ENCODE data around the gene EPB41. TPM values are rescaled to one million over a fixed set of nuclear protein-coding genes. Genes with fewer than 3 reads are reported as not detected.

EPB41 gene
- total and polyA plus RNA-seq, 4 donors: 10.7 to 189 (median 38.1) TPM

DNA sequence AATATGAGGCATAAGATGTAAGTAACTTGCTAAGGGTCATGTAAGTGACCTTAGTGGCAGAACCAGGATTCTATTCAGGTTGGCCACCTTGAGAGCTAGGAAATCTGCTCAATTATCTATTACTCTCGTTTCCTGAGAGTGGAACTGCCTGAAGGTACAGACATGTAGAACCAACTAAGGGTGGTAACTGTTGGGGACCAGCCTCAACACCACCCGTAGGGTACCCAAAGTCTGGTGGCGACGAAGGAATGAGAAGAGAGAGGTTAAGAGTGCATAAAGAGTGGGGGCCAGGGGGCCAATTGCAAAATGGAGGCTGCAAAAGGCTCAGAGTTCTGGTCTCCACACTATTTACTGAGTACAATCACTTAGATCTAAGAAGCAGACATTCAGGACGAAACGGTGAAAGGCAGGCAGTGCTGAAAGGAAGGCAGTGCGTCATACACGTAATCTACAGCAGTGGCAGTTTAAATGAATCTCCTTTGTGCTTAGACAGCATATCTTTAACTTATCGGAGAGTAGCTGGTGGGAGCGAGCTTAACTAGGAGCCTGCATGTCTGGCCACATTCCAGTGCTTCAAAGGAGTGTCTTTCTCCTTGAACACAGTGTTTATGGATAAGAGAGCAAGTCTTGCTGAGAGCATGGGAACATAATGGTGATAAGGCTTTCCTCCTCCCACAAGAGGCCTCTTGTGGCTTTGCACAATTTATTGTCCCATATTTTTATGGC, 242.3 kb downstream of the EPB41 start:
- 76% methylated on average over 10 of the region's 10 CpGs for WGBS
- peaks cover 2 to 21% (median 13%) of the 10 kb centered on the region in 4 donors for H3K4me1 ChIP-seq (ENCODE audit: control insufficient read depth in 4 of 4, insufficient read depth in 4 of 4, low read length in 3 of 4)

GRCh38 chr1:29157269-29157601, 242.9 kb downstream of the EPB41 start:
- H3K4me3 ChIP-seq (ENCODE audit: low read depth in 1 of 3, low read length in 3 of 3): no peak overlapping the region
- H3K9me3 ChIP-seq (ENCODE audit: control insufficient read depth in 4 of 4, low read length in 3 of 4): no peaks in the 10 kb centered on the region
- H3K36me3 ChIP-seq (ENCODE audit: control insufficient read depth in 4 of 4, insufficient read depth in 3 of 4, low read depth in 1 of 4, low read length in 3 of 4): peaks cover 17 to 52% (median 38%) of the 10 kb centered on the region in 4 donors
- no peak overlapping the region for H3K27ac ChIP-seq (ENCODE audit: low read depth in 1 of 2, low read length in 2 of 2)
- no peaks in the 10 kb centered on the region for H3K27me3 ChIP-seq (ENCODE audit: control insufficient read depth in 4 of 4, insufficient read depth in 4 of 4, low read length in 3 of 4)
- TF ChIP-seq, protein P1, sequence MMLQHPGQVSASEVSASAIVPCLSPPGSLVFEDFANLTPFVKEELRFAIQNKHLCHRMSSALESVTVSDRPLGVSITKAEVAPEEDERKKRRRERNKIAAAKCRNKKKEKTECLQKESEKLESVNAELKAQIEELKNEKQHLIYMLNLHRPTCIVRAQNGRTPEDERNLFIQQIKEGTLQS (IDR thresholded peaks at IDR 0.05): no peak
- TF ChIP-seq GABPA (IDR thresholded peaks at IDR 0.05 in 1 of 2, conservative IDR thresholded peaks at IDR 0.05 in 1 of 2) (no peak), CTCF (IDR thresholded peaks at IDR 0.05; ENCODE audit: low read depth, low read length, missing input control) (no peak), HNF4A (conservative IDR thresholded peaks at IDR 0.05) (no peak), HNF4G (IDR thresholded peaks at IDR 0.05) (no peak), RXRA (IDR thresholded peaks at IDR 0.05) (no peak), JUND (IDR thresholded peaks at IDR 0.05) (no peak), ZBTB33 (IDR thresholded peaks at IDR 0.05) (no peak), TAF1 (conservative IDR thresholded peaks at IDR 0.05) (no peak), YY1 (IDR thresholded peaks at IDR 0.05) (no peak), EGR1 (IDR thresholded peaks at IDR 0.05; ENCODE audit: low read depth in 2 of 2) (no peak), SP1 (IDR thresholded peaks at IDR 0.05) (no peak), NR2F2 (IDR thresholded peaks at IDR 0.05) (no peak), RAD21 (IDR thresholded peaks at IDR 0.05) (no peak), FOXA1 (IDR thresholded peaks at IDR 0.05) (no peak), FOXA2 (IDR thresholded peaks at IDR 0.05) (no peak)
- TF ChIP-seq, protein P2, sequence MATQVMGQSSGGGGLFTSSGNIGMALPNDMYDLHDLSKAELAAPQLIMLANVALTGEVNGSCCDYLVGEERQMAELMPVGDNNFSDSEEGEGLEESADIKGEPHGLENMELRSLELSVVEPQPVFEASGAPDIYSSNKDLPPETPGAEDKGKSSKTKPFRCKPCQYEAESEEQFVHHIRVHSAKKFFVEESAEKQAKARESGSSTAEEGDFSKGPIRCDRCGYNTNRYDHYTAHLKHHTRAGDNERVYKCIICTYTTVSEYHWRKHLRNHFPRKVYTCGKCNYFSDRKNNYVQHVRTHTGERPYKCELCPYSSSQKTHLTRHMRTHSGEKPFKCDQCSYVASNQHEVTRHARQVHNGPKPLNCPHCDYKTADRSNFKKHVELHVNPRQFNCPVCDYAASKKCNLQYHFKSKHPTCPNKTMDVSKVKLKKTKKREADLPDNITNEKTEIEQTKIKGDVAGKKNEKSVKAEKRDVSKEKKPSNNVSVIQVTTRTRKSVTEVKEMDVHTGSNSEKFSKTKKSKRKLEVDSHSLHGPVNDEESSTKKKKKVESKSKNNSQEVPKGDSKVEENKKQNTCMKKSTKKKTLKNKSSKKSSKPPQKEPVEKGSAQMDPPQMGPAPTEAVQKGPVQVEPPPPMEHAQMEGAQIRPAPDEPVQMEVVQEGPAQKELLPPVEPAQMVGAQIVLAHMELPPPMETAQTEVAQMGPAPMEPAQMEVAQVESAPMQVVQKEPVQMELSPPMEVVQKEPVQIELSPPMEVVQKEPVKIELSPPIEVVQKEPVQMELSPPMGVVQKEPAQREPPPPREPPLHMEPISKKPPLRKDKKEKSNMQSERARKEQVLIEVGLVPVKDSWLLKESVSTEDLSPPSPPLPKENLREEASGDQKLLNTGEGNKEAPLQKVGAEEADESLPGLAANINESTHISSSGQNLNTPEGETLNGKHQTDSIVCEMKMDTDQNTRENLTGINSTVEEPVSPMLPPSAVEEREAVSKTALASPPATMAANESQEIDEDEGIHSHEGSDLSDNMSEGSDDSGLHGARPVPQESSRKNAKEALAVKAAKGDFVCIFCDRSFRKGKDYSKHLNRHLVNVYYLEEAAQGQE (IDR thresholded peaks at IDR 0.05): no peak
- no peak overlapping the region for H3K9ac ChIP-seq (ENCODE audit: low read depth in 1 of 2, low read length in 2 of 2)
- H3K4me1 ChIP-seq (ENCODE audit: control insufficient read depth in 4 of 4, insufficient read depth in 4 of 4, low read length in 3 of 4): peaks cover 2 to 25% (median 13%) of the 10 kb centered on the region in 4 donors
- WGBS: 82% methylated on average over 3 of the region's 3 CpGs
- DNase-seq (ENCODE audit: low spot score): no peak

More for the DNA sequence above, 242.3 kb downstream of the EPB41 start:
- H3K36me3 ChIP-seq (ENCODE audit: control insufficient read depth in 4 of 4, insufficient read depth in 3 of 4, low read depth in 1 of 4, low read length in 3 of 4): peaks cover 17 to 56% (median 43%) of the 10 kb centered on the region in 4 donors
- no peak for DNase-seq (ENCODE audit: low spot score)
- no peaks in the 10 kb centered on the region for H3K9me3 ChIP-seq (ENCODE audit: control insufficient read depth in 4 of 4, low read length in 3 of 4)
- H3K27ac ChIP-seq (ENCODE audit: low read depth in 1 of 2, low read length in 2 of 2): no peak overlapping the region
- no peak overlapping the region for H3K9ac ChIP-seq (ENCODE audit: low read depth in 1 of 2, low read length in 2 of 2)
- TF ChIP-seq HNF4G (IDR thresholded peaks at IDR 0.05): no peak
- TF ChIP-seq TAF1 (conservative IDR thresholded peaks at IDR 0.05): no peak
- no peak for TF ChIP-seq FOXA2 (IDR thresholded peaks at IDR 0.05)
- TF ChIP-seq ZBTB33 (IDR thresholded peaks at IDR 0.05): no peak
- TF ChIP-seq EGR1 (IDR thresholded peaks at IDR 0.05; ENCODE audit: low read depth in 2 of 2): no peak
- peak; percentile 15 for TF ChIP-seq NR2F2 (IDR thresholded peaks at IDR 0.05)
- no peaks in the 10 kb centered on the region for H3K27me3 ChIP-seq (ENCODE audit: control insufficient read depth in 4 of 4, insufficient read depth in 4 of 4, low read length in 3 of 4)
- no peak overlapping the region for H3K4me3 ChIP-seq (ENCODE audit: low read depth in 1 of 3, low read length in 3 of 3)

Data from liver (tissue), 9 donors.